ENCODE results near the gene ROR2. TPM values are rescaled to one million over a fixed set of nuclear protein-coding genes. Genes with fewer than 3 reads are reported as not detected.

Gene ROR2
- total RNA-seq, 1 experiment from 2014 or later, result 0.68 TPM

GRCh38 chr9:91945277-91946085 lies 4.5 kb downstream of the ROR2 start:
- ChIA-PET CTCF (no interaction called here), POLR2A (no interaction called here)
- no peaks in the 10 kb centered on the region for H3K9me3 ChIP-seq
- no peaks in the 10 kb centered on the region for H3K4me1 Mint-ChIP-seq (ENCODE audit: low read depth, unreplicated experiment)
- BruUV-seq (replicated peaks), result no TSS peak
- no peaks in the 10 kb centered on the region for H3K36me3 ChIP-seq (ENCODE audit: control insufficient read depth, insufficient read depth, low read length)
- no peak for DNase-seq
- no peak overlapping the region for H3K4me3 ChIP-seq (ENCODE audit: low read depth, low read length)
- H3K4me1 ChIP-seq, result no peaks in the 10 kb centered on the region
- no peaks in the 10 kb centered on the region for H3K9me3 Mint-ChIP-seq (ENCODE audit: unreplicated experiment)
- H3K4me3 Mint-ChIP-seq (ENCODE audit: unreplicated experiment), result no peak overlapping the region
- TF ChIP-seq, protein P1, sequence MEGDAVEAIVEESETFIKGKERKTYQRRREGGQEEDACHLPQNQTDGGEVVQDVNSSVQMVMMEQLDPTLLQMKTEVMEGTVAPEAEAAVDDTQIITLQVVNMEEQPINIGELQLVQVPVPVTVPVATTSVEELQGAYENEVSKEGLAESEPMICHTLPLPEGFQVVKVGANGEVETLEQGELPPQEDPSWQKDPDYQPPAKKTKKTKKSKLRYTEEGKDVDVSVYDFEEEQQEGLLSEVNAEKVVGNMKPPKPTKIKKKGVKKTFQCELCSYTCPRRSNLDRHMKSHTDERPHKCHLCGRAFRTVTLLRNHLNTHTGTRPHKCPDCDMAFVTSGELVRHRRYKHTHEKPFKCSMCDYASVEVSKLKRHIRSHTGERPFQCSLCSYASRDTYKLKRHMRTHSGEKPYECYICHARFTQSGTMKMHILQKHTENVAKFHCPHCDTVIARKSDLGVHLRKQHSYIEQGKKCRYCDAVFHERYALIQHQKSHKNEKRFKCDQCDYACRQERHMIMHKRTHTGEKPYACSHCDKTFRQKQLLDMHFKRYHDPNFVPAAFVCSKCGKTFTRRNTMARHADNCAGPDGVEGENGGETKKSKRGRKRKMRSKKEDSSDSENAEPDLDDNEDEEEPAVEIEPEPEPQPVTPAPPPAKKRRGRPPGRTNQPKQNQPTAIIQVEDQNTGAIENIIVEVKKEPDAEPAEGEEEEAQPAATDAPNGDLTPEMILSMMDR (IDR thresholded peaks at IDR 0.05; ENCODE audit: insufficient read depth in 1 of 2, low read depth in 1 of 2, low read length in 1 of 2, severe bottlenecking in 1 of 2, unreplicated experiment in 1 of 2), result no peak
- H3K27me3 ChIP-seq (replicated peaks; ENCODE audit: control insufficient read depth, insufficient read depth, low read length), result no peaks in the 10 kb centered on the region
- no peaks in the 10 kb centered on the region for H3K27me3 Mint-ChIP-seq (ENCODE audit: insufficient read depth, unreplicated experiment)
- no peak overlapping the region for H3K27ac Mint-ChIP-seq (ENCODE audit: unreplicated experiment)
- intact Hi-C loops (cut with micrococcal nuclease; ENCODE audit: unreplicated experiment), result no loop called here
- no peaks in the 10 kb centered on the region for H3K36me3 Mint-ChIP-seq (ENCODE audit: insufficient read depth, unreplicated experiment)

DNA sequence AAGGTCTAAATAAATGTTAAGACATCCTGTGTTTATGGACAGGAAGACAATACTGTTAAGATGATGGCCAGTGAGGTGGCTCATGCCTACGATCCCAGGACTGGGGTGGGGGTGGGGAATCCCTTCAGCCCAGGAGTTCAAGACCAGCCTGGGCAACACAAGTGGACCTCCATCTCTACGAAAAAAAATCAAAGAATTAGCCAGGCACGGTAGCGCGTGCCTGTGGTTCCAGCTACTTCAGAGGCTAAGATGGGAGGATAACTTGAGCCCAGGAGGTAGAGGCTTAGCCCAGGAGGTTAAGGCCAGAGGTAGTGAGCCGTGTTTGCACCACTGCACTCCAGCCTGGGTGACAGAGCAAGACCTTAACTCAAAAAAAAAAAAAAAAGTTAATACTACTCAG lies 5.3 kb downstream of the ROR2 start:
- Histone ChIP-seq H3K27me3 (replicated peaks; ENCODE audit: control insufficient read depth, insufficient read depth, low read length) (no peaks in the 10 kb centered on the region), H3K36me3 (ENCODE audit: control insufficient read depth, insufficient read depth, low read length) (no peaks in the 10 kb centered on the region), H3K4me3 (ENCODE audit: low read depth, low read length) (no peak overlapping the region), H3K9me3 (no peaks in the 10 kb centered on the region), H3K4me1 (no peaks in the 10 kb centered on the region)
- DNase-seq, result no peak
- no TSS peak for BruUV-seq (replicated peaks)
- CTCF ChIA-PET, result no interaction called here
- TF ChIP-seq, protein P1 (IDR thresholded peaks at IDR 0.05; ENCODE audit: insufficient read depth in 1 of 2, low read depth in 1 of 2, low read length in 1 of 2, severe bottlenecking in 1 of 2, unreplicated experiment in 1 of 2), result no peak
- Mint-ChIP-seq H3K36me3 (ENCODE audit: insufficient read depth, unreplicated experiment) (no peaks in the 10 kb centered on the region), H3K4me3 (ENCODE audit: unreplicated experiment) (no peak overlapping the region), H3K4me1 (ENCODE audit: low read depth, unreplicated experiment) (no peaks in the 10 kb centered on the region), H3K27ac (ENCODE audit: unreplicated experiment) (no peak overlapping the region), H3K27me3 (ENCODE audit: insufficient read depth, unreplicated experiment) (no peaks in the 10 kb centered on the region), H3K9me3 (ENCODE audit: unreplicated experiment) (no peaks in the 10 kb centered on the region)
- intact Hi-C loops (cut with micrococcal nuclease; ENCODE audit: unreplicated experiment), result no loop called here
- POLR2A ChIA-PET, result no interaction called here

DNA sequence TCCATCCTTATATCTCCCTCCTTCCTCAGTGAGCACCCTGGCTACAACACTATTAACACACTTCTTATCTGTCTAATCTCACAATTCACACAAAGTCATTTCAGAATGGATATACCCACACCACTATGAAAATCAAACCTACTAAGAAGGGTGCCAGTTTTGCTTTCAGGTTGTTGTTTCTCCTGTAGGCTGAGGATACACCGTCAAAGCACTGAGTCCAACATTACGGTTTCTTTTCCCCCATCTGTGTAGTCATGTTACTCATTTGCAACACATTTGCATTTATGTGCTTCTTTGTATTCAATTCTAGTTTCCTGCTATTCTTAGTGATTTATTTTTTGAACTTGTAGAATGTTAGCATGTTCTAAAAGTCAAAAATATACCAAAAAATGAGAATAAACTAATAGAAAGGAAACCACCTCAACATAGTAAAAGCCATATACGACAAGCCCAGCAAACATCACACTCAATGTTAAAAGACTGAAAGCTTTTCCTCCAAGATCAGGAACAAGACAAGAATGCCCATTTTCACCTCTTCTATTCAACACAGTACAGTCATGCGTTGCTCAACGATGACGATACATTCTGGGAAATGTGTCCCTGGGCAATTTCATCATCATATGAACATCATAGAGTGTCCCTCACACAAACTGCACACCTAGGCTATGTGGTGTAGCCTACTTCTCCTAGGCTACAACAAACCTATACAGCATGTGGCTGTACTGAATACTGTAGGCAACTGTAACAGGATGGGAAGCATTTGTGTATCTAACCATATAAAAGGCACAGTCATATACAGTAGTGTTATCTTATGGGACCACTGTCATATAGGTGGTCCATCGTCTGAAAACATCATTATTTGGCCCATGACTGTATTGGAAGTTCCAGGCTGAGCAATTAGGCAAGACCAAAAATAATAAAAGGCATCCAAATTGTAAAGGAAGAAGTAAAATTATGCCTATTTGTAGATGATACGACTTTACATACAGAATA lies 6.3 kb downstream of the ROR2 start:
- no TSS peak for BruUV-seq (replicated peaks)
- Mint-ChIP-seq H3K27ac (ENCODE audit: unreplicated experiment) (no peak overlapping the region), H3K27me3 (ENCODE audit: insufficient read depth, unreplicated experiment) (no peaks in the 10 kb centered on the region), H3K9me3 (ENCODE audit: unreplicated experiment) (no peaks in the 10 kb centered on the region), H3K4me3 (ENCODE audit: unreplicated experiment) (no peak overlapping the region), H3K4me1 (ENCODE audit: low read depth, unreplicated experiment) (no peaks in the 10 kb centered on the region), H3K36me3 (ENCODE audit: insufficient read depth, unreplicated experiment) (no peaks in the 10 kb centered on the region)
- no peaks in the 10 kb centered on the region for H3K9me3 ChIP-seq
- H3K27me3 ChIP-seq (replicated peaks; ENCODE audit: control insufficient read depth, insufficient read depth, low read length), result no peaks in the 10 kb centered on the region
- DNase-seq, result no peak
- no peak overlapping the region for H3K4me3 ChIP-seq (ENCODE audit: low read depth, low read length)
- ChIA-PET CTCF (no interaction called here), POLR2A (no interaction called here)
- H3K36me3 ChIP-seq (ENCODE audit: control insufficient read depth, insufficient read depth, low read length), result no peaks in the 10 kb centered on the region
- no peaks in the 10 kb centered on the region for H3K4me1 ChIP-seq
- TF ChIP-seq, protein P1 (IDR thresholded peaks at IDR 0.05; ENCODE audit: insufficient read depth in 1 of 2, low read depth in 1 of 2, low read length in 1 of 2, severe bottlenecking in 1 of 2, unreplicated experiment in 1 of 2), result no peak
- intact Hi-C loops (cut with micrococcal nuclease; ENCODE audit: unreplicated experiment), result no loop called here
